ENCODE data around the gene SHB. TPM values are rescaled to one million over a fixed set of nuclear protein-coding genes. Genes with fewer than 3 reads are reported as not detected.

The SHB gene
- total and polyA plus RNA-seq, 2 of the 8 experiments (the other 6 are each of a cell fraction or from before 2014, with no cell fraction given): 4.1 to 12.6 TPM

DNA sequence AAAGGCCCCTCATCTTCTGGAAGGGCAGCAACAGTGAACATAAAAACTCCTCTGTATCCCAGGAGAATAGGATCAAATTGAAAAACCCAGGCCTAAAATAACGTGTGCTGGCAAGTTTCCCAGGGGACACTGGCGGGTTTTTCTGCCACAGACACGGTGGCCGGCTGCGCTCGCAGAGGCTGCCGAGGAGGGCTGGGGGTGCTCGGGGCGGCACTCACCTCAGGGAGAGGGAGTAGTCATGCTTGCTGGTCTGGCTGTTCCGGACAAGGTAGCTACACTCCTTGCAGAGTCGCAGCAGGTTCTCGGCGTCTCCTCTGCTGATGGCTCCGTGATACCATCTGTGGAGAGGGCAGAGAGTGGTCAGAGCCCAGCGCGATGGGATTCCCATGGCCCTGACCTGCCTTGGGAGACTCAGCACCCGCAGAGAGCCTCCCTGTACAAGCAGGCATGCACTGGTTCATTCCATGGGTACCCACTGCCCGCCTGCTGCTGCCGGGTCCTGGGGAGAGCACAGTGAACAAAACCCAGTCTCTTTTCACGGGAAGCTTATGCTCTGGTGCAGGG is 120.5 kb downstream of the SHB start:
- Histone ChIP-seq H3K23me2 (ENCODE audit: low read depth, low read length) (0 out of 2 replicates have a peak, but pooled peaks cover 2% of the 10 kb centered on the region), H4K91ac (replicated peaks; ENCODE audit: insufficient read length, low read length) (no peak overlapping the region), H4K20me1 (replicated peaks in 1 of 2; ENCODE audit: control insufficient read depth in 1 of 2, insufficient read depth in 2 of 2, low read length in 2 of 2) (peaks cover 2% of the 10 kb centered on the region in 2 experiments), H3K36me3 (ENCODE audit: control insufficient read depth in 2 of 4, insufficient read depth in 4 of 4, low read length in 3 of 4) (peaks cover 0 to 16% (median under 1%) of the 10 kb centered on the region in 4 experiments; a peak in 4 of 8 replicates), H2BK120ac (replicated peaks; ENCODE audit: low read depth, low read length) (no peak overlapping the region), H3K4me1 (replicated peaks in 1 of 4; ENCODE audit: control insufficient read depth in 3 of 4, insufficient read depth in 4 of 4, low read length in 3 of 4) (peaks cover 4 to 18% (median 12%) of the 10 kb centered on the region in 4 experiments), H3K14ac (ENCODE audit: insufficient read length) (no peak overlapping the region), H4K8ac (ENCODE audit: extremely low read depth, insufficient read depth, low read length) (no peak overlapping the region), H3K4ac (replicated peaks; ENCODE audit: insufficient read length, low read depth, low read length) (no peak overlapping the region), H2BK15ac (ENCODE audit: low read length) (no peak overlapping the region), H3K56ac (replicated peaks; ENCODE audit: insufficient read length, low read depth, low read length) (no peak overlapping the region), H2AK5ac (ENCODE audit: low read depth, low read length) (no peak overlapping the region), H3K23ac (ENCODE audit: insufficient read length) (no peak overlapping the region), H3K4me3 (ENCODE audit: extremely low read depth in 1 of 4, insufficient read depth in 2 of 4, low read depth in 3 of 4, low read length in 4 of 4) (no peak overlapping the region), H3K18ac (ENCODE audit: extremely low read depth, low read length) (no peak overlapping the region), H3K9me3 (ENCODE audit: insufficient read depth in 2 of 2, low read depth in 1 of 2, low read length in 1 of 2) (no peaks in the 10 kb centered on the region), H3K79me1 (ENCODE audit: low read depth, low read length) (no peaks in the 10 kb centered on the region), H2BK12ac (ENCODE audit: low read depth, low read length) (no peak overlapping the region), H4K5ac (ENCODE audit: insufficient read length, low read depth, low read length) (no peak overlapping the region), H3K79me2 (ENCODE audit: control insufficient read depth in 1 of 2, insufficient read depth in 2 of 2, low read length in 2 of 2) (no peaks in the 10 kb centered on the region), H3K9ac (replicated peaks in 1 of 4; ENCODE audit: extremely low read depth in 1 of 4, low read depth in 3 of 4, low read length in 3 of 4) (no peak overlapping the region), H3K4me2 (ENCODE audit: insufficient read depth in 1 of 2, low read depth in 2 of 2, low read length in 2 of 2) (no peak overlapping the region), H2AFZ (ENCODE audit: low read length) (no peak overlapping the region), H3K27ac (ENCODE audit: low read depth, low read length) (no peak overlapping the region), H3K27me3 (replicated peaks in 1 of 4; ENCODE audit: control insufficient read depth in 3 of 4, extremely low read depth in 1 of 4, insufficient read depth in 3 of 4, low read length in 3 of 4) (no peaks in the 10 kb centered on the region), H2BK20ac (ENCODE audit: low read length) (no peak overlapping the region), H2BK5ac (ENCODE audit: low read depth, low read length) (no peak overlapping the region)
- CTCF ChIA-PET (ENCODE audit: partially characterized antibody): interaction anchor here (1.5 to 3.4 kb wide), 3 partner anchors 8 to 35 kb away, joined by 5 to 23 read pairs (median 6); no protein-coding TSS in a partner anchor
- FAIRE-seq: no peak
- WGBS, 2 experiments (ENCODE audit: extremely low coverage in 1 of 2, insufficient coverage in 1 of 2, insufficient read length in 1 of 2, insufficient replicate concordance in 2 of 2, low coverage in 1 of 2, low lambda C conversion rate in 2 of 2, missing lambda C conversion rate in 1 of 2): 94% methylated on average over 20 of the region's 20 CpGs; no CpG with 5 or more reads in 1 of the 2 experiments
- no peak for DNase-seq (ENCODE audit: low read depth in 1 of 2, low spot score in 2 of 2)
- no peak for TF ChIP-seq RFX5 (IDR thresholded peaks at IDR 0.05; ENCODE audit: borderline replicate concordance, low read depth, low read length)
- TF ChIP-seq EGR1 (IDR thresholded peaks at IDR 0.05; ENCODE audit: borderline replicate concordance, low read depth, low read length): no peak
- TF ChIP-seq TAF1 (IDR thresholded peaks at IDR 0.05; ENCODE audit: low read depth, low read length): no peak
- POLR2A ChIA-PET (ENCODE audit: partially characterized antibody): no interaction called here
